Fibroblast of the aortic adventitia (primary cell): ENCODE results near the gene QKI. TPM values are rescaled to one million over a fixed set of nuclear protein-coding genes. Genes with fewer than 3 reads are reported as not detected.

ENCODE experiments used
- DNase-seq: peaks from one replicate; pipeline ENCODE4 v3.0.0-alpha.2; 2010; ENCODE audit warnings: low read depth
- H3K4me3 ChIP-seq: 2 replicates; pipeline ENCODE4 v1.5.1; 2011; ENCODE audit warnings: low read depth, mild to moderate bottlenecking, control low read depth, low read length, moderate library complexity
- CTCF ChIP-seq: IDR thresholded peaks from 2 replicates; pipeline ENCODE4 v1.5.1; 2011; ENCODE audit warnings: mild to moderate bottlenecking, low read length, control low read depth, inconsistent platforms; ENCODE audit not compliant: insufficient read depth
- total RNA-seq: library from RNA; depleted of rRNA; stranded (reverse); fragments of >200 nt; gene quantifications from 2 replicates; pipeline ENCODE4 v1.2.3, GENCODE V29; 2012; ENCODE audit warnings: low replicate concordance

QKI gene
- total RNA-seq, 1 donor: 125 TPM

DNA sequence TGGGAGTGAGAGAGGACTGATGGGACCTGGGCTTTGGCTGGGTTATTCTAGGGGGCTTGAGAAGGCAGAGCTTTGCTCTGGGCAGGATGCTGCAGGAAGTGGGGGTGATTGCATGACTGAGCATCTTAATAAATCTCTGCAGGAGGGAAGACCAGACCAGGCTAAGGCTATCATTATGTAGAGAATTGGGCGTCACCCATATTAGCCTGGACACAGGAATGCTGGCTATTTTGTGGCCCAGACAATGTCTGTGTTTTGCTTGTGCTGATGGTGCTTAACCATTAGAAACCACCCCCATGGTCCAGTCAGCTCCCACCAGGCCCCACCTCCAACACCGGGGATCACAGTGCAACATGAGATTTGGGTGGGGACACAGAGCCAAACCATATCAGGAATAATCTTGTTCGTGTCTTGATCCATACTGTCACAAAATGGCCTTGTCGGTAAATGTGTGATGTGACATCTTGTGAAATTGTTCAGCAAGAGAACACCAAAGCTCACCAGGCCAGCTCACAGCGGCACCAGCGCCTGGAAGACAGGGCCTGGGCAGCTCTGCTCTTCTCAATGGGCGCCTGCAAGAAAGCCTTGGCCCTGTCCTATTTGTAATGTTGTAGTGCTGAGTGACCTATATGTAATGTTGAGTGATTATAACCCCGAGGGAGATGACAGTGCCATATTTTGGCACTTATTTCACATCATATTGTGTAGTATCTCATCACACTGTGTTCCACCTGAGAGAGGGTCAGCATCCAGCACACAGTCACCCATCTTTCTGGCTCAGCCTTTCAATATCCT lies 211.8 kb downstream of the QKI start:
- DNase-seq: peak; percentile 2
- H3K4me3 ChIP-seq: no peak overlapping the region
- no peak for TF ChIP-seq CTCF

GRCh38 chr6:163627274-163628062 lies 212.9 kb downstream of the QKI start:
- no peak for TF ChIP-seq CTCF
- DNase-seq: no peak
- no peak overlapping the region for H3K4me3 ChIP-seq
